DMS114 treated with DMSO at 0.1 percent for 48 hours (cell line): Measurements from ENCODE around the gene NECTIN1.

Source experiments
- DNase-seq: peaks from one replicate; lab custom pipeline; 2025; ENCODE audit not compliant: unreplicated experiment; lab: John Stamatoyannopoulos, UW

The NECTIN1 gene

GRCh38 chr11:119645018-119645417, 84.0 kb downstream of the NECTIN1 start:
- no peak for DNase-seq

GRCh38 chr11:119644502-119644901, 84.5 kb downstream of the NECTIN1 start:
- DNase-seq: no peak

- no peak for DNase-seq
These were observed 85.1 kb downstream of the NECTIN1 start for GRCh38 chr11:119643876-119644225.

DNA sequence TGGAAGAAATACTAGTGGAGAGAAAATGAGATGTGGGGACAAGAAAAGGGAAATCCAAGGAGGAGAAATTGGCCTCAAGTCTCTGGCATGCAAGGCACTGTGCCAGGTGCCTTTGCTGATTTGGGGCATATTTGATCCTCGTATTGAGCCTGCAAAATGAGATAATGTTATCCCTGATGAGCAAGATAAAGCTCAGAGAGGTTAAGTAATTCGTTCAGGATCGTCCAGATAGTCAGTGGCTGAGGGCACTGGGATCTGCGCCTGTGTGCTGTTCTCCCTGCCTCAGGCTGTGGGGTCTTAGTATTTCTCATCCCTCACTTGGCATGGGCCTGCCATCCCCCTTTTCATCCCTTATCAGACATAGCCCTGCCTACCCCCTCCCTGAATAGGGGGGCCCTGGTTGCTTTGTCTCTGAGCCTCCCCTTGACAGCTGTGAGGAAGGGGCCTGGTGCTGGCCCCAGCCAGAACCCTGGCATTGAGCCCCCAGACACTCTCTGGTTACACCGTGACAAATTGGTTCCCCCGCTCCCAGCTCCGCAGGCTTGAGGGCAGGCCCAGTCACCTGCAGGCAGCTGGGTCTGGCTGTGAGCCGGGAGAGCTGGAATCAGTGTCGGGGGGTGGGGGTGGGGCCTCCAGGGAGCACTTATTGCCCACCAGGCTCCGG, 85.7 kb downstream of the NECTIN1 start:
- DNase-seq: no peak

DNA sequence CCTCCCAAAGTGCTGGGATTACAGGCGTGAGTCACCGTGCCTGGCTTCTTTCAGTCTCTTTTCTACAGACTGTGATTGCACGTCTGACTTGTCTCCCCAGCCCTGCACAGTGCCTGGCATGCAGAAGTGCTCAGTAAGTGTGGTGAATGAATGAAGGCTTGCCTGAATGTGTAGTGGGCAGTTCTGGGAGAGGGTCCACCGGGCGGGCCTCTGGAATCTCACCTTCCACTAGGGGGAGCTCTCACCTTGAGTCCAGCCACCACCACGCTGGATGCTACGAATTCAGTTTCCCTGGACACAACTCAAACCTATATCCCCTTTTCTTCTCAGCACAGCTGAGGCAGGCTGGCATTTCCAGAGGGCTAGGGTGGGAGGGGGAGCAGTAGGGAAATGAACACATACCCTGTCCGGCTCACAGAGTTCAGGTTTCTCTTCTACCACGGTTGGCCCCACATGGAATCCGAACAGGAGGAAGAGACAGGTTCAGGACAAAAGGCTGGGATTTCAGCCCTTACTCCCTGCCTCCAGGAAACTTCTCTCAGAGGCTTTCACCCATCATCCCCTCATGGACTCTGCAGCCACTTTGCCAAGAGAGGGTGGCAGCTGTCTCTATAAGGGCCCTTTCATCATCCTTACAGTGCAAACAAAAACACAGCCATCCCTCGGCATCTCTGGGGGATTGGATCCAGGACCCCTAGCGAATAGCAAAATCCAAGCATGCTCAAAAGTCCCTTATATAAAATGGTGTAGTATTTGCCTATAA, 86.8 kb downstream of the NECTIN1 start:
- DNase-seq: no peak

- no peak for DNase-seq
These were observed 88.5 kb downstream of the NECTIN1 start for GRCh38 chr11:119640541-119640940.

GRCh38 chr11:119639642-119640205, 89.3 kb downstream of the NECTIN1 start:
- no peak for DNase-seq

- no peak for DNase-seq
These were observed 90.1 kb downstream of the NECTIN1 start for GRCh38 chr11:119638851-119639250.

DNA sequence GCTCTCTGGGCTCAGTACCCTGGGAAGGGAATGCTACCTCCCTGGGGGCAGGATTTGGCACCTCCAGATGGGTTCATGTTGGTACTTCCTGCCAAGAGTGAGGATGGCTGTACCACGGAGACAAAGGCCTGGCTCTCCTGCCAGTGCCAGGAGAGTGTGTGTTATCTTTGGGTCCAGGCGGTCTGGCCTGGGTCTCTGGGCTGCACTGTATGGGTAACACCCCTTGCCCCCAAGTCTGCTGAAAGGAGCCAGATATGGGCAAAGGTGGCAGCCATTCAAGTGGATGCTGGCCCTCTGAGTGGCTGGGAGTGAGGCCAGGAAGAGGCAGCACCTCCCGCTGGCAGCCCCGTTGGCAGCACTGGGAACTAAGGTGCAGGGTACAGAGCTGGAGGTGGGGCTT, 91.5 kb downstream of the NECTIN1 start:
- DNase-seq: no peak

DNA sequence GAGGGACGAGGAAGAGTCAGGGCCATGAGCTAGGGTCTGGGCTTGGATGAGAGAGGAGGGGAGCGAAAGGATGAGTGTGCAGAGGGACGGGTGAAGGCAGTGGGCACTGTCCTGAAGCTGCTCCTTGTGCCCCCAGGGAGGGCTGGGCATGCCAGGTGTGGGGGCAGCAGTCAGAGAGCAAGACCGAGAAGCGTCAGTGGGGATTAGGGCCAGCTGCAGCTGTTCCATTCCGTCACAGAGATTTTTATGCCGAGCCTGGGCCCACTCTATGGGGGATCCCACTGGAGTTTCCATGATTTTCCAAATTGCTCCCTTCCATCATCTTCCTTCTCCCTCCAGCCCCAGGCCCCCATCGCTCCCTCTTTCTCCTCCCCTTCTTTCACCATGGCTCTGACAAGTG, 93.2 kb downstream of the NECTIN1 start:
- DNase-seq: no peak

- DNase-seq: no peak
These were observed 93.8 kb downstream of the NECTIN1 start for GRCh38 chr11:119635041-119635740.

GRCh38 chr11:119634301-119634700, 94.7 kb downstream of the NECTIN1 start:
- DNase-seq: no peak

DNA sequence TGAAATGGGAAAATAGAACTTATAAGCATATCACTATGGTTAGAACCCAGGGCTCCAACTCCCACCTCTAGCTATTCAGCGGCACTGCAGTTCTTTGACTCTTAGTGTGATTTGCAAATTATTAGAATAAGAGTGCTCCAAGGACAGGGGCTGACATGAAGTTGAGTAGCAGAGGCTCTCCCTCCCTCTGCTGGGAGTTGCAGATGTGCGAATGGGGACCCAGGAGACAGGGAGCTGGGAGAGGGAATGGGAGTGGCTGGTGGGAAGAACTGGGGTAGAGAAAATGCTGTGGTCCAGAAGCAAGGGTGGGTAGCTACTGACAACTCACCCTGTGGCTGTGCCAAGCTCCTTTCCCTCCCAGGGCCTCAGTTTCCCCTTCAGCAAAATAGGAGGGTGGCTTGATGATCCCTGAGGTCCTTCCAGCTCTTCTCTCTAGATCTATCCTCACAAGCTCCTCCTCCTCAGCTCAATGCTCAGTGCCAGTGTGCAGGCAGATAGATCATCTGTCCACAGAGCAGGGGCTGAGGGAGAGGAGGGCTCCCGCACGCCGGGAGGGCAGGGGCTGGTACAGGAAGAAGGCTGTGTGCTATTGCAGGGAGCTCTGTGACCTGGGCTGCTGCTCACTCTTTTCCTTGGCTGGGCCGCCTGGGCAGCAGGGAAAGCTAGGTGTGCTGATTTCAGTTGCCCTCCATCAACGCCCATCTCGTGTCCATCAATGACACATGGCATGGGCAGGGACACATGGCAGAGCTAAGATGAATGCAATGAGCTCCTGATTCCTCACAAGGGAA, 99.0 kb downstream of the NECTIN1 start:
- DNase-seq: no peak

DNA sequence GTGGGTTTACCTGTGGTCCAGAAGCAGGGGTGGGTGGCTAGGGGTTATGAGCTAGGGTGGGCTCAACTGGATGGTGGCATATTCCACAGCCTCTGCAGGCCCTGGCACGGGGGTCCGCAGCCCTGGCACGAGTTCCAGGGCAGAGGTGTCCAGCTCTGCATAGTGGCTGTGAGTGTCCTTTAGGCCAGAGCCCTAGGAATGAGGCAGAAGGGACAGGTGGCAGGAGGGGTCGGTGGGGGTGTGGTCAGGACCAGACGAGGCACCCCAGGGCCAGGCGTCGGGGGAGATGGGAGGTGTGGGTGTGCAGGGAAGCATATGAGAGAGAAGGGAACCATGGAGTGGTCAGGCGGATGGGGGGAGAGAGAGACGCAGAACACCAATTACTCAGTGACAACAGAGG, 99.9 kb downstream of the NECTIN1 start:
- no peak for DNase-seq

GRCh38 chr11:119627286-119627685, 101.7 kb downstream of the NECTIN1 start:
- DNase-seq: no peak

DNA sequence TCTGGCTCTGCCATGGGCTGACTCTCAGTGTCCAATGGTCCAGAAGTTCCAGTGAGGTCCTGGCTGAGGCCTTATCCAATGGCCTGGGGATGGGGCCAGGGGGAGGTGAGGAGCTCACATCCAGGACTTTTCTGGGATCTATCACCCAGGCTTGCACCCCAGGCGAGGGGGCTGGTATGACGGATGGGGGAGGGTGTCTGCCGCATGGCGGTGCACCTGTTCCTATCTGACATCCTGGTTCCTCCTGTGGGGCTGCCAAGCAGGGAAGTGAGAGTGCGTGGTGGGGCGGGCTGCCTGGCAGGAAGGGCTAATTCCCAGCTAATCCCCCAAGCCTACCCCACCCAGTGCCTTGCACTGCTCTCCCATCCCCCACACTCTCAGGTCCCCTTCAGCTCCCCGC, 102.1 kb downstream of the NECTIN1 start:
- no peak for DNase-seq

GRCh38 chr11:119626197-119626841, 102.7 kb downstream of the NECTIN1 start:
- no peak for DNase-seq

GRCh38 chr11:119625206-119625978, 103.6 kb downstream of the NECTIN1 start:
- no peak for DNase-seq

GRCh38 chr11:119624629-119625028, 104.4 kb downstream of the NECTIN1 start:
- DNase-seq: no peak

- no peak for DNase-seq
These were observed 104.8 kb downstream of the NECTIN1 start for GRCh38 chr11:119624102-119624615.
